Upper lobe of left lung (tissue), 6 donors: Measurements from ENCODE around the gene MYOF. TPM values are rescaled to one million over a fixed set of nuclear protein-coding genes. Genes with fewer than 3 reads are reported as not detected.
A peak's percentile ranks its signal among the peaks of the same experiment; 100 is the strongest.
"Not testable (repeated sequence)": the region's sequence is repeated elsewhere in the genome, so short reads cannot be mapped to it uniquely, and the experiment has no call there.

ENCODE experiments used
- ATAC-seq, 2 donors: fragments of 200-7000 bp; cut with Tn5 transposase; one replicate each; pipeline ENCODE4 v1.9.1; 2022; ENCODE audit warnings: mild to moderate bottlenecking in 2 of 2, moderate library complexity in 2 of 2; ENCODE audit not compliant: low FRiP score in 2 of 2
- DNase-seq, 2 donors: peaks; one replicate each; pipeline ENCODE4 v3.0.0-alpha.2; 2019 to 2020
- H3K27ac ChIP-seq, 4 donors: fragments of 200-600 bp; sonication (generic); one replicate each; pipeline ENCODE4 v1.5.1; 2016 to 2019
- H3K27me3 ChIP-seq, 4 donors: fragments of 200-600 bp; sonication (generic); one replicate each; pipeline ENCODE4 v1.5.1; 2017 to 2019
- H3K36me3 ChIP-seq, 4 donors: fragments of 200-600 bp; sonication (generic); one replicate each; pipeline ENCODE4 v1.5.1; 2016 to 2019
- H3K4me1 ChIP-seq, 4 donors: fragments of 200-600 bp; sonication (generic); one replicate each; pipeline ENCODE4 v1.5.1; 2018 to 2019
- H3K4me3 ChIP-seq, 4 donors: fragments of 200-600 bp; sonication (generic); one replicate each; pipeline ENCODE4 v1.5.1; 2017 to 2019; ENCODE audit warnings: mild to moderate bottlenecking in 2 of 4, moderate library complexity in 1 of 4
- H3K9me3 ChIP-seq, 4 donors: fragments of 200-600 bp; sonication (generic); one replicate each; pipeline ENCODE4 v1.5.1; 2018 to 2019
- EP300 ChIP-seq, 4 donors: sonication (generic); formaldehyde crosslinking; IDR thresholded peaks; one replicate each; pipeline ENCODE4 v1.5.1; 2017; ENCODE audit warnings: antibody characterized with exemption in 4 of 4, control low read depth in 2 of 4
- POLR2A ChIP-seq, 4 donors: fragments of 450-650 bp; IDR thresholded peaks; one replicate each; pipeline ENCODE4 v1.5.1; 2016 to 2017; ENCODE audit warnings: antibody characterized with exemption in 4 of 4, mild to moderate bottlenecking in 2 of 4
- POLR2AphosphoS5 ChIP-seq, 2 donors: sonication (generic); formaldehyde crosslinking; IDR thresholded peaks; one replicate each; pipeline ENCODE4 v1.5.1; 2017; ENCODE audit warnings: antibody characterized with exemption in 2 of 2
- WGBS, 2 donors: methylation state at CpG; one replicate each; pipeline ENCODE4 v1.1.5; 2017 to 2018; 5-methylcytosine and 5-hydroxymethylcytosine counted together
- total RNA-seq, 6 donors: library from RNA; depleted of rRNA in 4 of 6; stranded (reverse); fragments of >200 nt in 4 of 6; gene quantifications; one replicate each; pipeline versions ENCODE4 v1.1.0 to v1.2.1, GENCODE V29; 2016 to 2021
- TF ChIP-seq, protein P1 (sequence below), 6 experiments: fragments of 450-650 bp in 4 of 6; fragments of 200-600 bp in 2 of 6; sonication (generic) in 2 of 6; IDR thresholded peaks; one replicate each; pipeline ENCODE4 v1.5.1; 2016 to 2019; ENCODE audit warnings: antibody characterized with exemption in 6 of 6
- donor health status: DM: no; HTN: no; CAD: no; lungs with moderate emphysema.
- donor health status: DM: no; HTN: yes; CAD: no; lungs with severe emphysema.

MYOF gene
- total RNA-seq, 6 donors from 2014 or later = 83.9 to 168 (median 129) TPM

DNA sequence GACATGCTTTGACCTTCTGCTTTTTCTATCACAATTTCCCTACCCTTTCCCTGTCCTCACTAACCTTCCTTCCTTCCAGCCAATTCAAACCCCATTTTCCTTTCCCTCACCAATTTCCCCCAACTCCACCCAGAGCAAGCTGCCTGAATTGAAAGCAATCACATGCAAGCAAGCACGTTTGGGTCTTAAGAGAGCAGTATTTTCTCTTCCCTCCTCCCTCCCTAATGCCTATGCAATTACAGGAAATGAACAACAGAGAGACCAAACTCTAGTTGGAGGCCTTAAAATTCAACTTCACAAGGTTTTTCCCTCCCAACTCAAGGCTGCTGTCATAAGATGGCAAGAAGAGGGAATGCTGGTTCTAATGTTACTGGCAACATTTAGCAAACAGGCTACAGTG, 117.2 kb downstream of the MYOF start:
- DNase-seq (no peak), ATAC-seq (peak in 1 of 2 donors; percentile 25)
- H3K4me3 ChIP-seq = no peak overlapping the region
- whole genome bisulfite sequencing, 2 donors = 21 to 28% methylated on average over 1 of the region's 1 CpG
- H3K9me3 ChIP-seq = no peaks in the 10 kb centered on the region
- peak overlapping the region in 1 of 4 donors; percentile 35 for H3K27ac ChIP-seq
- TF ChIP-seq, protein P1, sequence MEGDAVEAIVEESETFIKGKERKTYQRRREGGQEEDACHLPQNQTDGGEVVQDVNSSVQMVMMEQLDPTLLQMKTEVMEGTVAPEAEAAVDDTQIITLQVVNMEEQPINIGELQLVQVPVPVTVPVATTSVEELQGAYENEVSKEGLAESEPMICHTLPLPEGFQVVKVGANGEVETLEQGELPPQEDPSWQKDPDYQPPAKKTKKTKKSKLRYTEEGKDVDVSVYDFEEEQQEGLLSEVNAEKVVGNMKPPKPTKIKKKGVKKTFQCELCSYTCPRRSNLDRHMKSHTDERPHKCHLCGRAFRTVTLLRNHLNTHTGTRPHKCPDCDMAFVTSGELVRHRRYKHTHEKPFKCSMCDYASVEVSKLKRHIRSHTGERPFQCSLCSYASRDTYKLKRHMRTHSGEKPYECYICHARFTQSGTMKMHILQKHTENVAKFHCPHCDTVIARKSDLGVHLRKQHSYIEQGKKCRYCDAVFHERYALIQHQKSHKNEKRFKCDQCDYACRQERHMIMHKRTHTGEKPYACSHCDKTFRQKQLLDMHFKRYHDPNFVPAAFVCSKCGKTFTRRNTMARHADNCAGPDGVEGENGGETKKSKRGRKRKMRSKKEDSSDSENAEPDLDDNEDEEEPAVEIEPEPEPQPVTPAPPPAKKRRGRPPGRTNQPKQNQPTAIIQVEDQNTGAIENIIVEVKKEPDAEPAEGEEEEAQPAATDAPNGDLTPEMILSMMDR (IDR thresholded peaks at IDR 0.05) = no peak
- no peak for TF ChIP-seq POLR2AphosphoS5 (IDR thresholded peaks at IDR 0.05)
- TF ChIP-seq POLR2A (IDR thresholded peaks at IDR 0.05) = no peak
- no peak for TF ChIP-seq EP300 (IDR thresholded peaks at IDR 0.05)
- H3K36me3 ChIP-seq = peaks cover 0 to 49% (median 29%) of the 10 kb centered on the region in 4 donors
- no peaks in the 10 kb centered on the region for H3K27me3 ChIP-seq
- peaks cover 5 to 16% (median 9%) of the 10 kb centered on the region in 4 donors for H3K4me1 ChIP-seq

DNA sequence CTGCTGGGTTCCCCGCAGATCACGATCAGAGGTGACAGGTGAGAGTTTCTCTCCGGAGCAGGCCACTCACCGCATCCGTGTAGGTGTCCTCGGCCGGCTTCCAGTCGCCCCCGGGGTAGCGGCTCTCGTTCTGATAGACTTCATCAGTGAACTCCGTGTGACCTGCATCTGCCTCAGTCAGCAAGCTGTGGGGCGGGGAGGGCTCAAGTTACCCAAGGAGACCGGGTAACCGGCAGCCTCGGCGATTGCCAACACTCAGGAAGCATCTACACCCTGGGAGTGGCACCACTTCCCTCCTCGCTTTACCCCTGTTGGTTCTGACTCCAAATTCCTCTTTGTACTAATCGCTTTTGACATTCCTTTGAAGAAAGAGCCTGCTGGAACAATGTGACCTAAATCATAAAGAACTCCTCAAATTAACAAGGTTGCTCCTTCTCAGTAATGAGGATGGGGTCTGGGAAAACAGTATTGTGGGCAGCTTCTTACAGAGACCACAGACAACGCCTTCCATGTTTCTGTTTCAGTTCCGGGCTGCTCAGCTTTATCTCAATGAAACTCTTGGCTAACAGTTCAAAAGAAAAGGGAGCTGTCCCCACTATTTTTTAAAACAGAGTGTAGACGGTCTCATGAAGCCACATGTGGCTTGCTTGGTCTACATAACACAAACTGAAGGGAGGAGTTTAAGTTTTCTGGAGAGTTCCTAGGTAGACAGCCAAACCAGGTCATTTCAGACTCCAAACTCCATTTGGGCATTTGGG, 118.1 kb downstream of the MYOF start:
- peak overlapping the region in 3 of 4 donors; percentile 14 to 44 (median 35) for H3K27ac ChIP-seq
- ATAC-seq (peak; percentile 85), DNase-seq (peak; percentile 70 to 86)
- H3K36me3 ChIP-seq = peaks cover 0 to 58% (median 37%) of the 10 kb centered on the region in 4 donors
- H3K9me3 ChIP-seq = no peaks in the 10 kb centered on the region
- H3K4me1 ChIP-seq = peaks cover 5 to 16% (median 9%) of the 10 kb centered on the region in 4 donors
- 48 to 50% methylated on average over 22 of the region's 22 CpGs for WGBS, 2 donors
- no peak overlapping the region for H3K4me3 ChIP-seq
- peak in 1 of 4 donors; percentile 15 for TF ChIP-seq POLR2A (IDR thresholded peaks at IDR 0.05)
- TF ChIP-seq EP300 (IDR thresholded peaks at IDR 0.05) = no peak
- TF ChIP-seq POLR2AphosphoS5 (IDR thresholded peaks at IDR 0.05) = no peak
- TF ChIP-seq, protein P1 (IDR thresholded peaks at IDR 0.05) = no peak
- no peaks in the 10 kb centered on the region for H3K27me3 ChIP-seq

DNA sequence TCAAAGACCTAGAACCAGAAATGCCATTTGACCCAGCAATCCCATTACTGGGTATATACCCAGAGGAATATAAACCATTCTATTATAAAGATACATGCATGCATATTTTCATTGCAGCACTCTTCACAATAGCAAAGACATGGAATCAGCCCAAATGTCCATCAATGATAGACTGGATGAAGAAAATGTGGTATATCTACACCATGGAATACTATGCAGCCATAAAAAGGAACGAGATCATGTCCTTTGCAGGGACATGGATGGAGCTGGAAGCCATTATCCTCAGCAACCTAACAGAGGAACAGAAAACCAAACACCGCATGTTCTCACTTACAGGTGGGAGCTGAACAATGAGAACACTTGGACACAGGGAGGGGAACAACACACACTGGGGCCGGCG, 123.7 kb downstream of the MYOF start:
- not testable (repeated sequence) for H3K4me1 ChIP-seq, DNase-seq, H3K4me3 ChIP-seq, H3K27ac ChIP-seq, H3K9me3 ChIP-seq, ATAC-seq, H3K27me3 ChIP-seq
- H3K36me3 ChIP-seq = peaks cover 12 to 65% (median 49%) of the 10 kb centered on the region in 4 donors
- WGBS, 2 donors = 92 to 94% methylated on average over 4 of the region's 4 CpGs

DNA sequence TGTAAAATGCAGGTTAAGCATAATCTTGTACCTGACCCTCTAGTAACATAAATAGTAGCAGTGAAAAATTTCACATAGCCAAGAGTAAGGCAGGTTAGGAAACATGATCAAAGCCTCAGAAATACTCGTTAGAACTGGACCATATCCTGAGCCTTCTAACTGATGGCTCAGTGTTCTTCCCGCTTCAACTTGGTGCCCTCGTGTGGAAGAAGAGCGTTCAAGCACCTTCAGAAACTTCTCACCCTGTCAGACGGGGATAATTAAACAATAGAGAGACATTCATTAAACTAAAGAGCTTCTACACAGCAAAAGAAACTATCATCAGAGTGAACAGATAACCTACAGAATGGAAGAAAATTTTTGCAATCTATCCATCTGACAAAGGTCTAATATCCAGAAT, 124.5 kb downstream of the MYOF start:
- ATAC-seq (no peak), DNase-seq (no peak)
- H3K4me1 ChIP-seq = no peaks in the 10 kb centered on the region
- H3K27ac ChIP-seq = no peak overlapping the region
- no peak overlapping the region for H3K4me3 ChIP-seq
- peaks cover 12 to 69% (median 51%) of the 10 kb centered on the region in 4 donors for H3K36me3 ChIP-seq
- no peaks in the 10 kb centered on the region for H3K9me3 ChIP-seq
- 5 to 15% methylated on average over 5 of the region's 5 CpGs for WGBS, 2 donors
- no peaks in the 10 kb centered on the region for H3K27me3 ChIP-seq
- TF ChIP-seq EP300 (IDR thresholded peaks at IDR 0.05) (no peak), POLR2AphosphoS5 (IDR thresholded peaks at IDR 0.05) (no peak)
- TF ChIP-seq, protein P1 (IDR thresholded peaks at IDR 0.05) = peak in 3 of 6 experiments; percentile 19 to 22 (median 20)

DNA sequence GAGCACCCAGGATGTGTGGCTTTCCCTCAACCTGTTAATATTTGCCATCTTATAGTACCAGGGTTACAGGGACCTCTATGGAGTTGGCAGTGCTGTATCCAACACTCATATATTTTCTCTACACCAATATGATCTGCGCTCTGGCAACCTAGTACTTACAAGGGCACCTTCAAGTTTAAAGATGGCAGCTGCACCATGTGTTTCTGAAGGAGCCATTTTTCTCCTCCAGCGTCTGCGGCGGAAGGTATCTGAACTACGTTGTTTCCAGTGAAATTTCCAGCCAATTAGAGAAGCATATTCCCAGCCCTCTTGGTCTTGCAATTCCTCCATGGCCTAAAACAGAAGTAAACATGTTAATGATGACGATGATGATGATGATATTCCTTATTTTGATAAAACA, 125.6 kb downstream of the MYOF start:
- H3K9me3 ChIP-seq = no peaks in the 10 kb centered on the region
- no peaks in the 10 kb centered on the region for H3K4me1 ChIP-seq
- ATAC-seq (no peak), DNase-seq (no peak)
- no peak overlapping the region for H3K4me3 ChIP-seq
- H3K36me3 ChIP-seq = peaks cover 12 to 79% (median 55%) of the 10 kb centered on the region in 4 donors
- H3K27ac ChIP-seq = no peak overlapping the region
- WGBS, 2 donors = 95 to 97% methylated on average over 6 of the region's 6 CpGs
- TF ChIP-seq EP300 (IDR thresholded peaks at IDR 0.05) (no peak), POLR2A (IDR thresholded peaks at IDR 0.05) (no peak), POLR2AphosphoS5 (IDR thresholded peaks at IDR 0.05) (no peak)
- TF ChIP-seq, protein P1 (IDR thresholded peaks at IDR 0.05) = no peak
- H3K27me3 ChIP-seq = no peaks in the 10 kb centered on the region
